ENCODE results near the gene DNAH1.

The DNAH1 gene

DNA sequence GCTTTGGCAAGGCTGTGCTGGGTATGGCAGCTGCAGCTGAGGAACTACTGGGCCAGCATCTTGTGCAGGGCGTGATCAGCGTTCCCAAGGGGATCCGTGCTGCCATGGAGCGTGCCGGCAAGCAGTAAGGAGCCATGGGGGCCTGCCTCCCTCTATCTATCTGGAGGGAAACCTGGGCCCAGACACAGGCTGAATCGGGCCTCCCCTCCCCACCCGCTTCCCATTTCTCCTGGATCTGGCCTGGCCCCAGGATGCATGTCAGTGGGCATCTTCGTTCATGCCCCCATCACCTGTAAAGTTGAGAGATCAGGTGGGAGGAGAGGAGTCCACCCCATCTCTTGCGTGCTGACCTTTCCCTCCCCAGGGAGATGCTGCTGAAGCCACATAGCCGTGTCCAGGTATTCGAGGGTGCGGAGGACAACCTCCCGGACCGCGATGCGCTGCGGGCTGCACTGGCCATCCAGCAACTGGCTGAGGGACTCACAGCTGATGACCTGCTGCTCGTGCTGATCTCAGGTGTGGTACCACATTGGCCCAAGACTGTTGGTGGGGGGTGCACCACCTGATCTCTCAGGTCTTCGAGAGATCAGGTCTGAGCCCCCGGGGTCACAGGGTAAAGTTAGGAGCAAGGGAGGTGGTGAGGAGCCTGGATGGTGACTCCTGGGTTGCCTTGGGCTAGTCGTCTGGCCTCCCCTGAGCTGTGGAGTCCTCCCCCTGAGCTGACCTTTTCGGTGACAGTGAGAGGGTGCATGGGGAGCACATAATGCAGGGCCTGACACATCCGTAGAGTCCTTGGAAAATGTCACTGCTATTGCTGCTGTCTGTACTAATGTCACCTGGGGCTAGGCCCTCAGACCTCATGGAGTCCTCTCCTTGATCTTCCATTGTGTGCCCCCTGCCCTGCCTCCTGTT is 25.3 kb upstream of the DNAH1 start:
- no peak for DNase-seq (ENCODE audit: low read depth in 2 of 2)

DNA sequence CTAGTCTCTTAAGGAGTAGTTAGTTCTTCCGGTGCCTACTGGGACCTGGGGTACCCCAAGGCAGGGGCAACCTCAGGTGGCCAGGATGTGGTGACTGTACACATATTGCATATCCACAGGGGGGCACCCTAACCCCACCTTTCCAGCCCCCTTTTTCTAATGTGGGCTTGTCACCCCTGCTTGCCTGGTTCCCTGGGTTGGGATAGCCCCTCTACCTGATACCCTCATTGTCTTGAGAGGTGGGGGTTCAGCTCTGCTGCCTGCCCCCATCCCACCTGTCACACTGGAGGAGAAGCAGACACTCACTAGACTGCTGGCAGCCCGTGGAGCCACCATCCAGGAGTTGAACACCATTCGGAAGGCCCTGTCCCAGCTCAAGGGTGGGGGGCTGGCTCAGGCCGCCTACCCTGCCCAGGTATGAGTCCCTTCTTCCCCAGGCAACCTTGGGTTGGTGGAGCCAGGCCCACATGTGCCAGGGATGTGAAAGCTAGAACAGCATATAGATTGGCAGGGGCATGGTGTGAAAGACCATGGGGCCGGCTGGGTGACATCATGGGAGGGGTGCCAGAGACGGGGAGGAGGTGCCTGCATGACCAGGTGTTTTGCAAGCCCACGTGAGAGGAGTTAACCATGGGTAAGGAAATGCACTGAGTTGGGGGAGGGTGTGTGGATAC is 24.5 kb upstream of the DNAH1 start:
- DNase-seq (ENCODE audit: low read depth in 2 of 2) = peak in 1 of 2 donors; percentile 27

DNA sequence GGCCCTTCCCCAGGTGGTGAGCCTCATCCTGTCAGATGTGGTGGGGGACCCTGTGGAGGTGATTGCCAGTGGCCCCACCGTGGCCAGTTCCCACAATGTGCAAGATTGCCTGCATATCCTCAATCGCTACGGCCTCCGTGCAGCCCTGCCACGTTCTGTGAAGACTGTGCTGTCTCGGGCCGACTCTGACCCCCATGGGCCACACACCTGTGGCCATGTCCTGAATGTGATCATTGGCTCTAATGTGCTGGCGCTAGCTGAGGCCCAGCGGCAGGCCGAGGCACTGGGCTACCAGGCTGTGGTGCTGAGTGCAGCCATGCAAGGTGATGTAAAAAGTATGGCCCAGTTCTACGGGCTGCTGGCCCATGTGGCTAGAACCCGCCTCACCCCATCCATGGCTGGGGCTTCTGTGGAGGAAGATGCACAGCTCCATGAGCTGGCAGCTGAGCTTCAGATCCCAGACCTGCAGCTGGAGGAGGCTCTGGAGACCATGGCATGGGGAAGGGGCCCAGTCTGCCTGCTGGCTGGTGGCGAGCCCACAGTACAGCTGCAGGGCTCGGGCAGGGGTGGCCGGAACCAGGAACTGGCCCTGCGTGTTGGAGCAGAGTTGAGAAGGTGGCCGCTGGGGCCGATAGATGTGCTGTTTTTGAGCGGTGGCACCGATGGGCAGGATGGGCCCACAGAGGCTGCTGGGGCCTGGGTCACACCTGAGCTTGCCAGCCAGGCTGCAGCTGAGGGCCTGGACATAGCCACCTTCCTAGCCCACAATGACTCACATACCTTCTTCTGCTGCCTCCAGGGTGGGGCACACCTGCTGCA is 23.7 kb upstream of the DNAH1 start:
- DNase-seq (ENCODE audit: low read depth in 2 of 2) = no peak

DNA sequence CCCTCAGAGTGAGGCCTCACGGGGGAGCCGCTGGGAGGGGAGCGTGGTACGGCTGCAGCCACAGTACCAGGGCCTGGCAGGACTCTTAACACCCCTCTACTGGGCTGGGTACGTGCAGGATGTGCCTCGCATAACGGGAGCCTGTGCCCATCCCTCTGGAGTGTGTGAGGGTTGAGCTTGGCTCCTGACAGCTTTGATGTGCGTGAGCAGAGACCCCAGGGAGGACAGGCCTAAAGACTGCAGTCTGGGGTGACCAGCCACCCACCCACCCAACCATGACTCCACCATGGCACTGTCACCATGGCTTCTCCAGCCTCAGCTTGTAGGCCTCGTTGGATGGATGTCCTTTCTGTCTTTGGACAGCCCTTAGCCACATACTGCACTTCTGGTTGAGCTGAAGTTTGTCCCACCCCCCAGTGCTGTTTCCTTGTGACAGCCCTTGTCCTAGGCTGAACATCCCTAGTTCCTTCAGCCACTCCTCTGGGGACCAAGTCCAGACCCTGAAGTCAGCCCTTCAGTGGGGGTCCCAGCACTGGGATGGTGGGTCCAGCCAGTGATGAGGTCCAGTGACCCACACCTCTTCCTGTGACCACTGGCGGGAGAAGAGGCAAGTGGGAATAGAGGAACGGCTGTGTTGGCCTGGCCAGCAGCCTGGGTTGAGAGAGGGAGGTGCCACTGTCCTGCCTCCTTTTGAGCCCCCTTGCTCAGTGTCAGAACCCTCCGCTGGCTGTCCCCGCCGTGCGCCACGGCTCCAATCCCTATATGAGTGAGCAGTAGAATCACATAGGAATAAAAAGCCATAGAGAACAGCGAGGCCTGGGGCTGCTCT is 22.4 kb upstream of the DNAH1 start:
- no peak for DNase-seq (ENCODE audit: low read depth in 2 of 2)

DNA sequence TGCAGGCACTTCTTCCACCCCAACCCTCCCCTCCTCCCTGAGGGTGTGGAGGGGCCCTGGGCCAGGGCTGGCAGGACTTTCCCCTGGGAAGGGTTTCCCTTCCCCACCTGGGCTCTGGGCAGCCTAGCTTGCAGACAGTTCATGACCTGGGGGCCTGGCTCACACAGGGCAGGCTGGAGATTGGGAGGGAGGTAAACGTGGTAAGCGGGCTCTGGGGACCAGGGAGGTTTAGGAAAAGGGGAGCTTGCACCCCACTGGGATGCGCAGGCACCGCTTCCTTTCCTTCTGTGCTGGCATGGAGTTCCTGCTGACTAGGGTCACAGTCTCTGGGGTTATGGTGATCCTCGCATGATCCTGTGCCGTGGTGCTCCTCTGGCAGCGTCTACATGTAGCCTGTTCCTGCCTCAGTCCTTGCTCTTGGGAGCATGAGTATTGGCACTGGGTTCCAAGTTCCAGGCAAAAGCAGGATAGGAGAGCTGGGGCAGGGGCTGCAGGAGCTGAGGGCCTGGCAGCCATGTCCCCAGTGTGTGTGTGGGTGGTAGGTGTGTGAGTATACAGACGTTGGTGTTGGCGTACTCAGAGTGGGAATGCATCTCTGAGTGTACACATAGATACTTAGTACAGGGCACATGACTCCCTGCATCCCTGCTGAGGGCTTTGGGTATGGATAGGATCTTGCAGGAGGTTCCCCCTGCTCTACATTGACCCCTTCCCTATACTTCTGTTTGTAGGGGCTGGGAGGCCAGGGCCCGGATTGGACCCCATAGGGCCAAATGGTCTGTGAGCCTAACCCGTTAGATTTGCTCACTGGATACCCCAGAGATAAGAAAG is 21.6 kb upstream of the DNAH1 start:
- no peak for DNase-seq (ENCODE audit: low read depth in 2 of 2)

DNA sequence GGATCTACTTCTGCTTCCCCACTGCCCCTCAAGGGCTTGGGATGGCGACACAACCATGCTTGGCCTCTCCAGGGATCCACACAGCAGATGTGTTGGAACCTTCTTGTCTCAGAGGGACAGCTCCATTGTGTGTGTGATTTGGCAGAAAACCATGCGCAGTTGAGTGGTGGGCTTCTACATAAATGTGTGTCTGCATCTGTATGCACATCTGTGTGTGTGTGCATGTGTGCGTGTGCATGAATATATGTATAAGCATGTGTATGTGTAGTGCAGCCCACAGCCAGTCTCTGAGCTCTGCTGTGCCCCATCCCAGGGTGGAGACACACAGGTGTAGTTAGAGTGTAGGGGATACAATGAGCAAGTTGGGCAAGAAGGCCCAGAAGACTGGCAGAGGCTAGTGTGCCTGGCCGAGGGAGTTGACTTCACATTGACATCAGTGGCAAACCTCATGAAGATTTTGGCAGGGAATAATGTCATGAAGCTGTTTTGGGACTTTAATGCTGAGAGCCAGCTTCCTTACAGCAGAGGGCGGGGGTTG is 20.4 kb upstream of the DNAH1 start:
- no peak for DNase-seq (ENCODE audit: low read depth in 2 of 2)

DNA sequence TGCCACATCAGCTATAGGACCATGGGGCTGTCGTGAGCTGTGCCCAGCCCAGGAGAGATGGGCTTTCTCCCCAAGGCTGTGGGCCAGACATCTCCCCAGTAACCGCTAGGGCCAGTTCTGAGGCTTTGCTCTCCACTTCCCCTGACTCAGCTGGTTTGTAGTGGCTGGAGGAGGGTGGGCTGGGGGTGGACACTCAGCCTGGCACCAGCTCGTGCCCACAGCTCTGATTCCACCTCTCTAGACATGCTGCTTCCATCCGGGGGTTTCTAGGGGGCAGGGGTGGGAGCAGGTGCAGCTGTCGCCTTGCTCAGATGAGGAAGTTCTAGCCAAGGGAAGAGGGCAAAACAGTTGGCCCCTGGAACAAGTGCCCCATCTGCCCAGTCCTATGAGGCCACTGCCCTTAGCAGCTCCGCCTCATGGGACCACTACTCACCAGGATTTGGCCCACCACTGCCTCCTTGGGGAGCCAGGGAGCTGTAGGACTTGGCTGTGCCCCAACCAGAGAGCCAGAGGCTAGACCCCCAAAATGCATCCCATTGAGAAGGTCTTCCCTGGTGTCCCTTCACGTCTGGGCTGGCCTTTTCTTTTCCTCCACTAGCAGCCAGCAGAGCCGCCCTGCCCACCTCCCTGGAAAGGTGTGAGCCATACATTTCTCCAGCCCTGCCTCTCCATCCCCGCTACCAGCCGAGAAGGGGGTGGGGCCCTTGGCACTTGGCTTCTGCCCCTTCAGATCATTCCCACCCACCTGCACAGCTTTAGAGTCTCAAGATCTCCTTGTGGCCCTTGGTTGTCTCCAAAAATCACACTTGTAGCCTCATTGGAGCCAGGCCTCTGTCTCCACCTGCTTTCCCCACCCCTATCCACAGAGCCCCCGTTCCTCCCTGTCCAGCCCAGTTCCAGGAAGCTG is 18.6 kb upstream of the DNAH1 start:
- no peak for DNase-seq (ENCODE audit: low read depth in 2 of 2)

DNA sequence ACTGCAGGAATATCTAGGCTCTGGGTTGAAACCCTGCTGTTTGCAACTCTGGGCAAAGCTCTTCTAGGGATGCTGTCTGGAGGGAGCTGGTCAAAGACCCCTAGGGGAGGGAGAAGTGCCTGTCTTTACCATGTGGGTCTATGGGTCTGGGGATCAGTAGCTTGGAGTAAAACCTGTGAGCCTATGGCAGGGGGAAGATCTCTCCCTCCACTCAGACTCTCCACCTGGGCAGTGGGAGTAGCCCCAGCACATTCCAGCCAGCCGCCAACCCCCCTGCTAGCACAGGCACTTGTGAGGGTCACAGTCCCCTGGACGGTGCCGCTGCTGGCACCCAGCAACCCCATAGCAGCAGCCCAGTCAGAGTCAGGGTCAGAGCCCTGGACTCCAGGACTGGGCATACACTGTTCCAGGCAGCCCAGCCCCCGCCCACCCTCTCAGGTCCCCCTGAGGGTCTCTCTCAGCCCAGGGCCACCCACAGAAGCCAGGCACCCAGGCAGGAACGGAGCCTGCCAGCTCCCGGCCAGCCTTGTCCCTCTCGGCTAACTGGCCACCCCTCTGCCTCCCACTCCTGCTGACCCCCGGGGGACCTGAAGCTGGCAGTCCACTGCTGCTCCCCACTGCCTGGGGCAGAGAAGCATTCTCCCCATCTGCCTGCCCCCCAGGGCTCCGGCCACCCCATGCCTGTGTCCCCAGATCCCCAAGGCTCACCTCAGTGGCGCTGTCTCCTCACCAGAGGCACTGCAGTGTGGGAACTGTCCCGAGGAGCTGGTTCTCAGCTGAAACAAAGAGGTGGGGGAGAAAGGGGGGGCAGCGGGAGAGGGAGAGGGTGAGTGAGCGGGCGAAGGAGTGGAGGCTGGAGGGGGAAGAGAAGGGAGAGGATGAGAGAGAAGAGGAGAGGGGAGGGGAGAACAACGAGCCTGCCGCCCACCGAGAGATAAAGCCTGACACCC is 17.7 kb upstream of the DNAH1 start:
- DNase-seq (ENCODE audit: low read depth in 2 of 2) = no peak

DNA sequence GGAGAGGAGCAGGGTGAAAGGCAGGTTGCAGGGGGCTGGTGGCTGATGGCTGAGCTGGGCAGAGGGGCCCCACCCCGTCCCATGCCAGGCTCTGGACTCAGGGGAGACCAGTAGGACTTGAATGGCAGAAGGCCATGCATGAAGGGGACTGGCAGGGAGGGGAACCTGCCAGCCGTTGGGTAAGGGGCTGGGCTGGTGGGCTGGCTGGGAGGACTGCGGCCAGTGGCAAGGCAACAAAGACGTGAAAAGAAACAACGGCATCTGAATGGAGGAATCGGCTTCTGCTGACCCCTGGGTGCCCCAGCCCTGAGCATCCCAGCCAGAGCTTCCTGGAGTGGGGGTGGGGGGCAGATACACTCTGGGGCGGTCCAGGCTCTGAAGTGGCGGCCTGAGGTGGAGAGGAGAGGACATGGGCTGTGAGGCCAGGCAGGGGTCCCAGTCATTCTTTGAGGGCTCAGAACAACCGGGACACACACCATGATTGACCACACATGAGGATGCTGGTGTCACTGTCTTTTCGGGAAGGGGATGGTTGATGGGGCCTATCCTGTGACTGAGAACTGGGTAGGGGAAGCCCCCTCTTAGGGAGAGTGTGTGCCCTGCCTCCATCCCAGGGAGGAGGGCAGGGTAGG is 16.8 kb upstream of the DNAH1 start:
- DNase-seq (ENCODE audit: low read depth in 2 of 2) = no peak

DNA sequence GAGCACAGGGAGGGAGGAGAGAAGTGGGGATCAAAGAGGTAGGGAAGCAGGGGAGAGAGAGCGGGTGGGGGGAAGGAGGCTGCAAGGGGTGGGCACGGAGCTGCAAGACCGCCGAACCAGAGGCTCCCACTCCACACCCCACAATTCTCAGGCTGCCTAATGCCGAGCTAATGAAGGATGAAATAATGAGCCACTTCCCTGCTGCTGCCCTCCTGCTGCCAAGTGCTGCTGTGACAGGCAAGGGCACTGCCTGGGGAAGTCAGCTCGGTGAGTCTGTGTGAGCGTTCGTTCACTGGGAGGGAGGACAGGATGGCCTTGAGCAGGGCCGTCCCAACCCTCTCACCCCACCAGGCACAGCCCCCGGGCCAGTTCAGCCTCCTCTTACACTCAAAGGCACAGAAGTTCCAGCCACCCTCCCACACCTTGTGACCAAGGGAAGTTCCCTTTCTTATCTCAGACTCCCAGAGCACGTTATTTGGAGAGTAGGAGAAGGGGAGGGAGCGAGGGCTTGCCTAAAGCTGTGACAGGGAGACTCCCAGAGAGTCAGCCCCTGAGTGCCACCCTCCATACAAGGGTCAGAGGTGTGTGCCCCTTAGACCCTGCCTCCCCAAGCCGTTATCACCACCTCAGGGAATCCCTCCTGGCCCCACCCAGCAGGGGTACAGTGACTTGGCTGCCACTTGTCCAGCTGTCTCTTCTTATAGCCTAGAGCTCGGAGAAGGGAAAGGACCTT is 16.1 kb upstream of the DNAH1 start:
- DNase-seq (ENCODE audit: low read depth in 2 of 2) = no peak

DNA sequence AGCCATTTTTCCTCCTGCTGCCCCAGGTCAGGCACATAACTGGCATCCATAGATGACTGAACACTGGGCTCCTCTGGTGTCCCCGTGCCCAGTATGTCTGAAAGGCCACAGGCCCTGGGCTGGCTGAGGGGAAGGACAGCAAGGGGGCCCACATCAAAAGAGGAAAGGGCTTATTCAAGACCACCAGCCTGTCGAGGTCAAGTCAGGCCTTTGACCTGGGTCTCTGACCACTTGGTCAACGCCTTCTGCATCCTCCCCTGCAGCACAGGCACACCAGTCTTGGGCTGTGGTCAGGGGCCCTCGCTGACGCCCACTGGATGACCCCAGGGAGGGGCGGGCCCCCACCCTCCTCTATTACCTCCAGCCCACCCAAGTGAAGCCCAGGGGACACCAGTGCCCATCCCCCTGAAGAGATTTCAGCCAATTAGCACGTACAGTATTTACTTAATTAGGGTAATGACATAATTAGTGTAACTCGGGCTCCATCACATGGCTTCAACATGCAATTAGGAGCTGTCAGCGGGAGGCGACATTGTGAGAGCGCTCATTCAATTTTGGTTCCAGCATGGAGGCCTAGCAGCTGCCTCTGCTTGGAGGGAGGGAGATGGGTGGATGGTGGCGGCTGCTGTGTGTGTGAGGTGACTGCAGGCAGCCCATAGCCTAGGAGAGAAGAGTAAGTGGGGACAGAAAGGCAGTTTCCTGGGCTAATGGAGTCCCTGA is 13.5 kb upstream of the DNAH1 start:
- no peak for DNase-seq (ENCODE audit: low read depth in 2 of 2)

DNA sequence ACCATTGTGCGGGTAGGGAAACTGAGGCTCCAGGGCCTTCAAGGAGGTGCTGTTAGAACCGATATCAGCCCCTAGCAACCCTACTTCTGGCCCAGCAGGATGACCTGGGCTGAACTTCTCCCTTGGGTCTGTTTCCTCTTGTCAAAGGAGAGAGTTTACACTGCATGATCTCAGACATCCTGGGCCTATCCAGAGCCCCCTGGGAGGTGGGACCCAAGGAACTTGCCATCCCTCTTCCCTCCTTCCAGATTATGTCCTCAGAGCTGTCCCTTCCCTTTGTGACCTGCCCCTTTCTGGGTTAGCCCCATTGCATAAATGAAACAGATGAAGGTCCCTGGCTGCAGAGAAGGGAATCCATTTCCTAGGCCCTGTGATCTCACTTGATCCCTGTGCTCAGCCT is 12.3 kb upstream of the DNAH1 start:
- DNase-seq (ENCODE audit: low read depth in 2 of 2) = no peak

DNA sequence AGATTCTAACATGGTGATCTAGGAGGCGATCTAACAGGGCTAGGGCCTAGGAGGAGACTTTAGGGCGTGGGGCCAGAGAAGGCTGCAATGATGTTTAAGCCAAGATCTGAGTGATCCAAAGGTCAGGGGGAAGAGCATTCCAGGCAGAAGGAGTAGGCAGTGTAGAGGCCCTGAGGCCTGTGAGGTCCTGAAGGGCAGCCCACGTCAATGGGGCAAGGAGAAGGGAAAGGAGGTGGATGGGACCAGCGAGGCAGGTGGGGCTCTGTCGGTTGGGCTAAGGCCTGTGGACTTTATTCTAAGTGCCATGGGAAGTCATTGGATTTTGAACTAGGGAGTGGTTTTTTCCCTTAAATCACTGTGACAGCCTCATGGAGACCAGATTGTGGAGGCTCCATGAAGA is 10.2 kb upstream of the DNAH1 start:
- no peak for DNase-seq (ENCODE audit: low read depth in 2 of 2)

DNA sequence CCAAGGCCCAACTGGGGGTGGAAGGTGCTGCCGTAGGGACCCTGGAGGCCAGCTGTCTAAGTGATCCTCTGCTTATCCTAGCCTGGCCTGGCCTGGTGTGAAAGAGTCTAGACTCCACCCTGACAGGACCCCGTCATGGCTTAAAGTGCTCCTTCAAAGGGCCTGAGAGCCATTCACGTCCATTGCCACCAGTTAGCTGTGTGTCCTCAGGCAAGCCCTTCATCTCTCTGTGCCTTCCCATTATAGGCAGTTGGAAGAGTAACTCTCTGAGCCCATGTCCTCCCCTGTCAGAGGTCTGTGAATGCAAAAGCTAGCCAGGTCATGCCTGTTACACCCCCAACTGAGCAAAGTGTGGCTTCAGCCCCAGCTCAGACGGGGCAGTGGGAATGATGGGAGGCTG is 9.1 kb upstream of the DNAH1 start:
- no peak for DNase-seq (ENCODE audit: low read depth in 2 of 2)

DNA sequence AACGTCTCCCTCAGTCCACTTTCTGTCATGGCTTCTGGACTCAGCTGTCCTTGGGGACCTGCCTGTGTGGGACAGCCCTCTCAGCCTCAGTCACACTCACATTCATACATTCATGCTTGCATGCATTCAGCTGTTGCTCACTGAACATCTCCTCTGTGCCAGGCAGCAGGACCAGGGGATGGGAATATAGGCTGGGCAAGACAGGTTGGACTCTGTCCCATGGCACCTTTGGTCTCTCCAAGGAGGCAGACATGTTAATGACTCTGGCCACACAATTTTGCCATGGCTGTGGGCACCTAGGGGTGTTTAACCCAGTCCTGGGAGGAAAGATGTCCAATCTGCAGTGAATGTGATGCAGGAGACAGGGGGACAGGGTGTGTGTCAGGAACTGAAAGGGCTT is 7.8 kb upstream of the DNAH1 start:
- no peak for DNase-seq (ENCODE audit: low read depth in 2 of 2)

DNA sequence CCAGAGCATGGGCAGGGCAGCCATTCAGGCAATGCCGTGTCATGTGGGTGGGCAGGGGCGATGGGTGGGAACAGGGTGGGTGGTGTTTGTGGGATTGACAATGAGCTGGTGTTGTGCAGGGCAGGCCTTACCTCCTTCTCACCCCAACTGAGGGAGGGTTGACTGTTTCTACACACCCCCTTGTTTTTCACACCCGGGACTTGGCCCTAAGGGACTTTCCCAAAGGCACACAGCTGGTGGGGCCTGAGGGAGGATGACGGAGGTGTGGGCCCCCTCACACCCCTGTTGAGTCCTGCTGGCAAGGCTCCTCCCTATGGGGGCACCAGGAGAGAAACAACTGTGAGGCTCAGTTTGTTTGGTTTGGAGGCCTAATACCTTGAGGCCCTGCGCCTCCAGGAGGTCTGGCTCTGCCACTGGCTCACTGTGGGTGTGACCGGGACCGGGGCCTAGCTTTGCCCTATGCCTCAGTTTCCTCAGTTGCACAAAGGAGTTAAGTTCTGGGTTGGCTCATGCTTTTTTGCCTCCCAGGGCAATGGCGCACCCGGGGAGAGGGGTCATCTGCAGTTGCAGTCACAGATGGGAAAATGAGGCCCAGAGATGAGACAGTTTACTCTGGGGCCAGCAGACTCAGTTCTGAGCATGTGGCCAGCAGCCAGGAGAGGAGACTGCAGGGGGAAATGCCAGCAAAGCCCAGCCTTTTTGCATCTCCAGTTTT is 5.1 kb upstream of the DNAH1 start:
- peak; percentile 36 to 68 for DNase-seq (ENCODE audit: low read depth in 2 of 2)

All from stimulated activated CD8-positive, alpha-beta memory T cell treated with anti-CD3 and anti-CD28 coated beads, Interleukin-7, amount 100 ng/mL, for 4 hours (primary cell).